Cardiac muscle cell (in vitro differentiated cells and primary cell): ENCODE results near the gene UBE2S. TPM values are rescaled to one million over a fixed set of nuclear protein-coding genes. Genes with fewer than 3 reads are reported as not detected.

Experiments
- DNase-seq, 2 donors: peaks; one replicate each; pipeline versions ENCODE4 v3.0.0 to v3.0.0-alpha.2; 2010 to 2017; ENCODE audit warnings: low read depth in 1 of 2, low spot score in 1 of 2
- H3K27ac ChIP-seq: fragments of 200-600 bp; sonication (generic); 2 replicates; pipeline ENCODE4 v1.5.1; 2016
- H3K27me3 ChIP-seq: fragments of 200-600 bp; sonication (generic); 2 replicates; pipeline ENCODE4 v1.6.0; 2016; ENCODE audit warnings: control low read depth
- H3K36me3 ChIP-seq: fragments of 200-600 bp; sonication (generic); 2 replicates; pipeline ENCODE4 v1.5.1; 2016; ENCODE audit warnings: control low read depth
- H3K4me1 ChIP-seq: fragments of 200-600 bp; sonication (generic); 2 replicates; pipeline ENCODE4 v1.8.1; 2017; ENCODE audit warnings: low read depth, mild to moderate bottlenecking, mixed run types
- H3K4me3 ChIP-seq: fragments of 200-600 bp; sonication (generic); 2 replicates; pipeline ENCODE4 v1.5.1; 2016; ENCODE audit warnings: mild to moderate bottlenecking
- H3K9me3 ChIP-seq: fragments of 200-600 bp; sonication (generic); 2 replicates; pipeline ENCODE4 v1.5.1; 2017; ENCODE audit warnings: low read depth, mild to moderate bottlenecking, control low read depth
- polyA plus RNA-seq: library from polyadenylated mRNA; unstranded; fragments of >200 nt; fragmentation: Nextera tagmentation; extraction: Ambion mirVana; gene quantifications from 2 replicates; pipeline ENCODE4 v1.2.1, GENCODE V29; 2016
- total RNA-seq: library from RNA; depleted of rRNA; stranded (reverse); fragments of >200 nt; gene quantifications from 2 replicates; pipeline ENCODE4 v1.2.3, GENCODE V29; 2016
- TF ChIP-seq, protein P1 (sequence below): IDR thresholded peaks from 2 replicates; pipeline ENCODE4 v1.5.1; 2012; ENCODE audit warnings: low read depth, mild to moderate bottlenecking, low read length

UBE2S gene
- total and polyA plus RNA-seq, 2 experiments from 2014 or later, result 164 to 244 TPM

DNA sequence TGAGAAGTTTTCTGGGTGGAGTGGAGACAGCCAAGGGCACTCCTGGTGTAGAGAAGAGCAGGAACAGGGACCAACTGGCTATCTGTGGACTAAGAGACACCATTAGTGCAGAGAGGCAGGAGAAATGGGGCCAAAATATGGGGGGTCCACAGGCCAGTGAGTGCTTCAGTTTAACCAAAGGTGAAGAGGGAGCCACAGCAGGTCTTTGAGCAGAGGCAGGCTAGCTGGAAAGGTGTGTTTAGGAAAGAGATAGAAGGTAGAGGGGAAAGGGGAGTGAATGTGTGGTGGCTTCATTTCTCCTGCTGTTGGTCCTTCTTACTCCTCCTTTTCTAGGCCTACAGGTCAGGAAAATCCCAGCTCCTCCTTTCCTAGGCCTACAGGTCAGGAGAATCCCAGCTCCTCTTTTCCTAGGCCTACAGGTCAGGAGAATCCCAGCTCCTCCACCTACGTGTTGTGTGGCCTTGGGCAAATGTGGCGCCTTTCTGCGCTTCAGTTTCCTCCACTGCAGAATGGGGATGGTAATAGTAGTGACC lies 25.0 kb downstream of the UBE2S start:
- Histone ChIP-seq H3K27me3 (peaks cover 16% of the 10 kb centered on the region), H3K9me3 (no peaks in the 10 kb centered on the region), H3K4me3 (no peak overlapping the region), H3K36me3 (peaks cover 8% of the 10 kb centered on the region), H3K4me1 (peaks cover 20% of the 10 kb centered on the region), H3K27ac (no peak overlapping the region)
- TF ChIP-seq, protein P1, sequence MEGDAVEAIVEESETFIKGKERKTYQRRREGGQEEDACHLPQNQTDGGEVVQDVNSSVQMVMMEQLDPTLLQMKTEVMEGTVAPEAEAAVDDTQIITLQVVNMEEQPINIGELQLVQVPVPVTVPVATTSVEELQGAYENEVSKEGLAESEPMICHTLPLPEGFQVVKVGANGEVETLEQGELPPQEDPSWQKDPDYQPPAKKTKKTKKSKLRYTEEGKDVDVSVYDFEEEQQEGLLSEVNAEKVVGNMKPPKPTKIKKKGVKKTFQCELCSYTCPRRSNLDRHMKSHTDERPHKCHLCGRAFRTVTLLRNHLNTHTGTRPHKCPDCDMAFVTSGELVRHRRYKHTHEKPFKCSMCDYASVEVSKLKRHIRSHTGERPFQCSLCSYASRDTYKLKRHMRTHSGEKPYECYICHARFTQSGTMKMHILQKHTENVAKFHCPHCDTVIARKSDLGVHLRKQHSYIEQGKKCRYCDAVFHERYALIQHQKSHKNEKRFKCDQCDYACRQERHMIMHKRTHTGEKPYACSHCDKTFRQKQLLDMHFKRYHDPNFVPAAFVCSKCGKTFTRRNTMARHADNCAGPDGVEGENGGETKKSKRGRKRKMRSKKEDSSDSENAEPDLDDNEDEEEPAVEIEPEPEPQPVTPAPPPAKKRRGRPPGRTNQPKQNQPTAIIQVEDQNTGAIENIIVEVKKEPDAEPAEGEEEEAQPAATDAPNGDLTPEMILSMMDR, result no peak
- DNase-seq, result no peak

DNA sequence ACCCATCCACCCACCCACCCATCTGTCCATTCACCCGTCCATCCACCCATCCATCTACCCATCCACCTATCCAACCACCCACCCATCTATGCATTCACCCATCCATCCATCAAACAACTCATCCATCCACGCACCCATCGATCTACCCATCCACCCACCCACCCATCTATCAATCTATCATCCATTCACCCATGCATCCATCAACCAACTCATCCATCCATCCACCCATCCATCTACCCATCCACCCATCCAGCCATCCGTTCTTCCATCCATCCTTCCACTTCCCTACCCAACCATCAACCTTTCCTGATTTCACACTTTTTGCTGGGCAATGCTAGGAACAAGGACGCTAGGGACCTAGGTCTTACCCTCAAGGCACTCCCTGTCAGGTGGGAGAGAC lies 25.6 kb downstream of the UBE2S start:
- Histone ChIP-seq H3K27me3 (peaks cover 20% of the 10 kb centered on the region), H3K4me1 (peaks cover 16% of the 10 kb centered on the region), H3K4me3 (no peak overlapping the region), H3K9me3 (no peaks in the 10 kb centered on the region), H3K36me3 (peaks cover 2% of the 10 kb centered on the region), H3K27ac (no peak overlapping the region)
- TF ChIP-seq, protein P1, result no peak
- no peak for DNase-seq

DNA sequence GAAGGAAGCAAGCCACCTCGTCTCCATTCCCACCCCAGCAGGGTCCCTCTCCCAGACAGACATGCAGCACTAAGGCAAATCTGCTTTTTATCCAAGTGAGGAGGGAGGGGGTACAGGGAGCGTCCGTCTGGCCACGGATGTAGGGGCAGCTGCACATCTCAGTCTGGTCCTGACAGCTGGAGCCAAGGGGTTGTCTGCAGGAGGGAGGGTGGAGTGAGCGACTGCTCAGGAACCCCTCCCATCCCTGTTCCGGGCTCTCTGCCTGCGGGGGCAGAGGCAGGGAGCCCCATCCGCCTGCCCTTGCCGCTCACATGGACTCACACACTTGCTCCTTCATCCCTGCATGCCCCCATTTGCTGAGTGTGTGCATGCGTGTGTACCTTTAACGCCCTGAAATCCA lies 28.4 kb downstream of the UBE2S start:
- TF ChIP-seq, protein P1, result no peak
- Histone ChIP-seq H3K4me3 (no peak overlapping the region), H3K4me1 (no peaks in the 10 kb centered on the region), H3K27me3 (peaks cover 23% of the 10 kb centered on the region), H3K27ac (no peak overlapping the region), H3K9me3 (no peaks in the 10 kb centered on the region), H3K36me3 (no peaks in the 10 kb centered on the region)
- no peak for DNase-seq

DNA sequence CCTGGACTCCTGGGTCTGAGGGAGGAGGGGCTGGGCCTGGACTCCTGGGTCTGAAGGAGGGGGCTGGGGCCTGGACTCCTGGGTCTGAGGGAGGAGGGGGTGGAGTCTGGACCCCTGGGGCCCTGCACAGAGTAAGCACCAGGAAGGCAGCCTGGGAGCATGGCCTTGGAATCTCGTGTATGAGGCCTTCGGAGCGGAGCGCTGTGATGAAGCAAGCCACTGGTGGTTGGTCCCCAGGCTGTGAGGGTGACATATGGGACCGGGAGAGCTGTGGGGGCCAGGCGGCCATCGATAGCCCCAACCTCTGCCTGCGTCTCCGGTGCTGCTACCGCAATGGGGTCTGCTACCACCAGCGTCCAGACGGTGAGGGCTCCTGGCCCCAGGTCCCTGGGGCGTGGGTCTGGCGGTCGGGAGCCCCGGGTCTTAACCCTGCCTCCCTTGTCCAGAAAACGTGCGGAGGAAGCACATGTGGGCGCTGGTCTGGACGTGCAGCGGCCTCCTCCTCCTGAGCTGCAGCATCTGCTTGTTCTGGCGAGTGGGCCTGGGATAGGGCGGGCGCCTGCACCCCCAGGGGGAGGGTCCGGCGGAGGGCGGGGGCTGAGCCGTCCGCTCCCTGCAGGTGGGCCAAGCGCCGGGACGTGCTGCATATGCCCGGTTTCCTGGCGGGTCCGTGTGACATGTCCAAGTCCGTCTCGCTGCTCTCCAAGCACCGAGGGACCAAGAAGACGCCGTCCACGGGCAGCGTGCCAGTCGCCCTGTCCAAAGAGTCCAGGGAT lies 30.0 kb downstream of the UBE2S start:
- no peak overlapping the region for H3K27ac ChIP-seq
- no peaks in the 10 kb centered on the region for H3K4me1 ChIP-seq
- no peak for DNase-seq
- TF ChIP-seq, protein P1, result no peak
- H3K4me3 ChIP-seq, result no peak overlapping the region
- H3K27me3 ChIP-seq, result peaks cover 24% of the 10 kb centered on the region
- H3K36me3 ChIP-seq, result no peaks in the 10 kb centered on the region
- no peaks in the 10 kb centered on the region for H3K9me3 ChIP-seq

DNA sequence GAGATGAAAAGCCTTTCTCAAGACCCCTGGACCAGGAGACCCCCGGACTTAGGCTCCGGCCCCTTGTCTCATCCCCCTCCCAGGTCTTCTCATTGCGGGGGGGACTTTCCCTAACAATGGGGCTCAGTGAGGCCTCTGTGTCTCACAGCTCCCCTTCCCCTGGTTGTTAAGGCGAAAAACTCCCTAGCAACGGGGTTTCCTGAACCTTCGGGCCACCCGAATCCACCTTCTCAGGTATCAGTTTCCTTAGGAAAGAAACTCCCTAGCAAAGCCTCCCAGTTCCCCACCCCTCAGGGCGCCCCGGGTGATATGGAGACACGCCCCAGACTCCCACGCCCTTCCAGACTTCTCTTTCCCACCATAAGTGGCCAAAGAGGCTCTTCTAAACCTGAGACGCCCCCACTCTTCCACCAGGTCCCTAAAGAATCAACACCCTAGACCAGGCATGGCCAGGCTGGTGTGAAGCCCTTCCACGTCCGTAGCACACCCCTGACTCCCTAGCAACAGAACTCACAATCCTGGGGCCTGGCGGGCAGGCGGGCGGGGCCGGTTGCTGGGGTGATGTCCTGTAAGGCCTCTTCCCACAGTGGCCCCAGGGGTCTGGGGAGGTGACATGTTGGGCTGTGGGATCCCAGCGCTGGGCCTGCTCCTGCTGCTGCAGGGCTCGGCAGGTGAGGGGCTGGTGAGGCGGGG lies 31.2 kb downstream of the UBE2S start, which contains the start of gene TMEM190:
Gene TMEM190 (plus strand): TSS at position 586 of the 693 bp plus-strand sequence. CDS start 28 bp downstream, at position 614.
- no peaks in the 10 kb centered on the region for H3K4me1 ChIP-seq
- no peaks in the 10 kb centered on the region for H3K36me3 ChIP-seq
- no peak within 1 kb of the TSS for H3K4me3 ChIP-seq
- no peaks in the 10 kb centered on the region for H3K9me3 ChIP-seq
- H3K27me3 ChIP-seq, result peaks cover 35% of the 10 kb centered on the region
- no peak for DNase-seq
- TF ChIP-seq, protein P1, result no peak
- no peak within 1 kb of the TSS for H3K27ac ChIP-seq
